ENCODE data around the gene UNC5A.

DNA sequence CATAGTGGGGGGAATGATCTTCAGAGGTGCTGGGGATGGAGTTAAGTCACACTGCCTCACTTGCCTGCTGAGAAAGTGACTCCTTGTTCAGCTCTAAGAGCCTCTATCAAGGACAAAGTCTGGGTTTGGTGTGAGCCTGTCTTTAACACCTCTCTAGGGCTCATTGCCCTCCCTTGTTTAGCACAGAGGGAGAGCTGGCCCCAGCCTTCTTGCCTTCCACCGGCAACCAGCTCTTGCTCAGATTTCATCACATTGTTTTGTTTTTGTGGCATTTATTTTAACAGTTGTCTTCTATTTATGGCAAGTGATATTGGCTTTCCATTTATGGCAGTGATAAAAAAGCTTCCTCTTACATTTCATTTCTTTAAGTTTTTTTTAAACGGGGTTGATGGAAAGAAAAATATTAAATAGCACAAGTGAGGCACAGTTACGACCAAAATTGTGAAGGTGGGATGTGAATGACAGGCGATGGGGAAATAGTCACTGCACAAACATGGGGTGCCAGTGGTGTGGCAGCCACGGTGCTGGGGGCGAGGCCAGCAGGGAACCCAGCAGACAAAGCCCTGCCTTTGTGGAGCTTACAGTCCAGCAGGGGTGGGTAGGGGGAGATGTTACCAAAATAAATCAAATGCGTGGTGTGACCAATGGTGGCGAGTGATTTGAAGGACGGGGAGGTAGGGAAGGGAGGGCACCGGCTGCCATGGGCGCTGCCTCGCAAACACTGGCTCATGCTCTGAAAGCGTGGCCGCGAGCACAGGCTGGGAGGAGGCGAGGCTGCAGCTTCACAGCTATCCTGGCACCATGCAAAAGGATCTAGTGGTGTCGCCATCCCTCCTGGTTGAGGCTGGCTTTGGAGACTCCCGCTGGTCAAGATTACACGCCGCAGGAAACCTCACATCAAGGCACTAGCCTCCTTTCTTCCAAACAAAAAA is 21.2 kb upstream of the UNC5A start:
- TF ChIP-seq, protein P1, sequence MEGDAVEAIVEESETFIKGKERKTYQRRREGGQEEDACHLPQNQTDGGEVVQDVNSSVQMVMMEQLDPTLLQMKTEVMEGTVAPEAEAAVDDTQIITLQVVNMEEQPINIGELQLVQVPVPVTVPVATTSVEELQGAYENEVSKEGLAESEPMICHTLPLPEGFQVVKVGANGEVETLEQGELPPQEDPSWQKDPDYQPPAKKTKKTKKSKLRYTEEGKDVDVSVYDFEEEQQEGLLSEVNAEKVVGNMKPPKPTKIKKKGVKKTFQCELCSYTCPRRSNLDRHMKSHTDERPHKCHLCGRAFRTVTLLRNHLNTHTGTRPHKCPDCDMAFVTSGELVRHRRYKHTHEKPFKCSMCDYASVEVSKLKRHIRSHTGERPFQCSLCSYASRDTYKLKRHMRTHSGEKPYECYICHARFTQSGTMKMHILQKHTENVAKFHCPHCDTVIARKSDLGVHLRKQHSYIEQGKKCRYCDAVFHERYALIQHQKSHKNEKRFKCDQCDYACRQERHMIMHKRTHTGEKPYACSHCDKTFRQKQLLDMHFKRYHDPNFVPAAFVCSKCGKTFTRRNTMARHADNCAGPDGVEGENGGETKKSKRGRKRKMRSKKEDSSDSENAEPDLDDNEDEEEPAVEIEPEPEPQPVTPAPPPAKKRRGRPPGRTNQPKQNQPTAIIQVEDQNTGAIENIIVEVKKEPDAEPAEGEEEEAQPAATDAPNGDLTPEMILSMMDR (IDR thresholded peaks at IDR 0.05): no peak
- no peak for TF ChIP-seq TEAD4 (IDR thresholded peaks at IDR 0.05; ENCODE audit: borderline replicate concordance, insufficient read depth)
- TF ChIP-seq FOXM1 (IDR thresholded peaks at IDR 0.05; ENCODE audit: low read depth): no peak
- no peak for TF ChIP-seq EP300 (IDR thresholded peaks at IDR 0.05; ENCODE audit: borderline replicate concordance in 1 of 2, low read depth in 1 of 2, low read length in 1 of 2)
- TF ChIP-seq, protein P2, sequence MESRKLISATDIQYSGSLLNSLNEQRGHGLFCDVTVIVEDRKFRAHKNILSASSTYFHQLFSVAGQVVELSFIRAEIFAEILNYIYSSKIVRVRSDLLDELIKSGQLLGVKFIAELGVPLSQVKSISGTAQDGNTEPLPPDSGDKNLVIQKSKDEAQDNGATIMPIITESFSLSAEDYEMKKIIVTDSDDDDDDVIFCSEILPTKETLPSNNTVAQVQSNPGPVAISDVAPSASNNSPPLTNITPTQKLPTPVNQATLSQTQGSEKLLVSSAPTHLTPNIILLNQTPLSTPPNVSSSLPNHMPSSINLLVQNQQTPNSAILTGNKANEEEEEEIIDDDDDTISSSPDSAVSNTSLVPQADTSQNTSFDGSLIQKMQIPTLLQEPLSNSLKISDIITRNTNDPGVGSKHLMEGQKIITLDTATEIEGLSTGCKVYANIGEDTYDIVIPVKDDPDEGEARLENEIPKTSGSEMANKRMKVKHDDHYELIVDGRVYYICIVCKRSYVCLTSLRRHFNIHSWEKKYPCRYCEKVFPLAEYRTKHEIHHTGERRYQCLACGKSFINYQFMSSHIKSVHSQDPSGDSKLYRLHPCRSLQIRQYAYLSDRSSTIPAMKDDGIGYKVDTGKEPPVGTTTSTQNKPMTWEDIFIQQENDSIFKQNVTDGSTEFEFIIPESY (IDR thresholded peaks at IDR 0.05; ENCODE audit: borderline replicate concordance, low read depth): no peak
- TF ChIP-seq, protein P3, sequence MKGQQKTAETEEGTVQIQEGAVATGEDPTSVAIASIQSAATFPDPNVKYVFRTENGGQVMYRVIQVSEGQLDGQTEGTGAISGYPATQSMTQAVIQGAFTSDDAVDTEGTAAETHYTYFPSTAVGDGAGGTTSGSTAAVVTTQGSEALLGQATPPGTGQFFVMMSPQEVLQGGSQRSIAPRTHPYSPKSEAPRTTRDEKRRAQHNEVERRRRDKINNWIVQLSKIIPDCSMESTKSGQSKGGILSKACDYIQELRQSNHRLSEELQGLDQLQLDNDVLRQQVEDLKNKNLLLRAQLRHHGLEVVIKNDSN (IDR thresholded peaks at IDR 0.05; ENCODE audit: borderline replicate concordance, low read depth): no peak
- no peak for TF ChIP-seq POLR2AphosphoS5 (IDR thresholded peaks at IDR 0.05; ENCODE audit: low read depth, low read length)
- no peak for TF ChIP-seq SMC3 (IDR thresholded peaks at IDR 0.05; ENCODE audit: low read depth, low read length)
